Measurements from ENCODE around the gene KLHL28.

The KLHL28 gene

GRCh38 chr14:44959538-44959937, 2.2 kb downstream of the KLHL28 start:
- no peak for DNase-seq

- no peak for DNase-seq
Observed at GRCh38 chr14:44956866-44957265, 4.9 kb downstream of the KLHL28 start.

GRCh38 chr14:44955528-44955927, 6.2 kb downstream of the KLHL28 start:
- no peak for DNase-seq

- no peak for DNase-seq
Observed at GRCh38 chr14:44954750-44955149, 7.0 kb downstream of the KLHL28 start.

- no peak for DNase-seq
Observed at GRCh38 chr14:44952391-44953110, 9.2 kb downstream of the KLHL28 start.

GRCh38 chr14:44951051-44951450, 10.7 kb downstream of the KLHL28 start:
- DNase-seq = no peak

GRCh38 chr14:44945264-44945663, 16.5 kb downstream of the KLHL28 start:
- no peak for DNase-seq

- no peak for DNase-seq
Observed at GRCh38 chr14:44944107-44944506, 17.6 kb downstream of the KLHL28 start.

GRCh38 chr14:44942436-44942835, 19.3 kb downstream of the KLHL28 start:
- DNase-seq = no peak

- DNase-seq = no peak
Observed at GRCh38 chr14:44941591-44941990, 20.2 kb downstream of the KLHL28 start.

- DNase-seq = no peak
Observed at GRCh38 chr14:44940944-44941343, 20.8 kb downstream of the KLHL28 start.

- DNase-seq = no peak
Observed at GRCh38 chr14:44940211-44940610, 21.5 kb downstream of the KLHL28 start.

- DNase-seq = no peak
Observed at GRCh38 chr14:44937547-44937946, 24.2 kb downstream of the KLHL28 start.

GRCh38 chr14:44935155-44935554, 26.6 kb downstream of the KLHL28 start:
- no peak for DNase-seq

GRCh38 chr14:44928793-44929192, 33.0 kb downstream of the KLHL28 start:
- no peak for DNase-seq

GRCh38 chr14:44914849-44915248, 46.9 kb downstream of the KLHL28 start:
- DNase-seq = no peak

- DNase-seq = no peak
Observed at GRCh38 chr14:44912041-44912869, 49.5 kb downstream of the KLHL28 start.

GRCh38 chr14:44910821-44911220, 50.9 kb downstream of the KLHL28 start:
- no peak for DNase-seq

- DNase-seq = no peak
Observed at GRCh38 chr14:44901696-44902095, 60.1 kb downstream of the KLHL28 start.

GRCh38 chr14:44898551-44898950, 63.2 kb downstream of the KLHL28 start:
- no peak for DNase-seq

GRCh38 chr14:44897845-44898151, 63.9 kb downstream of the KLHL28 start:
- no peak for DNase-seq

GRCh38 chr14:44897041-44897844, 64.5 kb downstream of the KLHL28 start:
- DNase-seq = peak; percentile 84

- no peak for DNase-seq
Observed at GRCh38 chr14:44896275-44897040, 65.3 kb downstream of the KLHL28 start.

Data from NCI-H1417 treated with DMSO at 0.1 percent for 48 hours (cell line).